Common myeloid progenitor, CD34-positive (primary cell): ENCODE measurements around the gene LSP1.

Experiments
- CTCF ChIA-PET: fragments of 350-600 bp; sonication (Branson Sonifier 250); formaldehyde crosslinking; loops from one replicate; lab custom pipeline; 2021; ENCODE audit warnings: antibody characterized with exemption; lab: Charles Lee
- POLR2A ChIA-PET: fragments of 350-600 bp; sonication (Branson Sonifier 250); formaldehyde crosslinking; loops from one replicate; lab custom pipeline; 2021; ENCODE audit warnings: antibody characterized with exemption; lab: Charles Lee
- DNase-seq, 3 donors: peaks; one replicate each; pipeline versions ENCODE4 v3.0.0 to v3.0.0-alpha.2; 2013
- H3K27ac ChIP-seq, 2 experiments: 1 replicate in 1 of 2; 2 replicates in 1 of 2; pipeline ENCODE4 v1.7.0; 2013; ENCODE audit warnings: inconsistent platforms in 2 of 2, low read length in 2 of 2, mild to moderate bottlenecking in 2 of 2, low read depth in 1 of 2, moderate library complexity in 1 of 2; ENCODE audit not compliant: severe bottlenecking in 2 of 2, insufficient read depth in 1 of 2, poor library complexity in 1 of 2
- H3K27me3 ChIP-seq, 5 experiments: replicated peaks in 2 of 5; 1 replicate in 3 of 5; 2 replicates in 2 of 5; pipeline versions ENCODE4 v1.6.1 to v1.7.0; 2013; ENCODE audit warnings: low read length in 4 of 5, mild to moderate bottlenecking in 2 of 5, moderate library complexity in 2 of 5, inconsistent platforms in 1 of 5; ENCODE audit not compliant: insufficient read depth in 5 of 5, control insufficient read depth in 4 of 5
- H3K36me3 ChIP-seq, 4 experiments: 1 replicate in 2 of 4; 2 replicates in 2 of 4; pipeline versions ENCODE4 v1.6.1 to v1.7.0; 2013; ENCODE audit warnings: low read length in 3 of 4, control low read depth in 1 of 4, mild to moderate bottlenecking in 1 of 4; ENCODE audit not compliant: control insufficient read depth in 4 of 4, insufficient read depth in 4 of 4
- H3K4me1 ChIP-seq, 4 experiments: 1 replicate in 3 of 4; 2 replicates in 1 of 4; pipeline versions ENCODE4 v1.6.1 to v1.7.1; 2013; ENCODE audit warnings: low read length in 3 of 4, mild to moderate bottlenecking in 3 of 4, control low read depth in 1 of 4, inconsistent platforms in 1 of 4, moderate library complexity in 1 of 4; ENCODE audit not compliant: control insufficient read depth in 4 of 4, insufficient read depth in 4 of 4; ENCODE audit errors: control extremely low read depth in 1 of 4
- H3K4me3 ChIP-seq, 7 experiments: 1 replicate in 4 of 7; 2 replicates in 3 of 7; pipeline versions ENCODE4 v1.5.1 to v1.7.0; 2013; ENCODE audit warnings: mild to moderate bottlenecking in 7 of 7, low read length in 6 of 7, moderate library complexity in 6 of 7, inconsistent platforms in 2 of 7, low read depth in 2 of 7, control low read depth in 1 of 7; ENCODE audit not compliant: insufficient read depth in 4 of 7, control insufficient read depth in 1 of 7; ENCODE audit errors: extremely low read depth in 1 of 7
- H3K9me3 ChIP-seq, 5 experiments: 1 replicate in 4 of 5; 2 replicates in 1 of 5; pipeline versions ENCODE4 v1.6.1 to v1.7.1; 2013; ENCODE audit warnings: low read length in 4 of 5, mild to moderate bottlenecking in 2 of 5, inconsistent platforms in 1 of 5, low read depth in 1 of 5, moderate library complexity in 1 of 5; ENCODE audit not compliant: control insufficient read depth in 4 of 5, insufficient read depth in 2 of 5; ENCODE audit errors: control extremely low read depth in 1 of 5
- WGBS: methylation state at CpG from one replicate; pipeline ENCODE4 v1.1.5; 2013; ENCODE audit not compliant: insufficient coverage; 5-methylcytosine and 5-hydroxymethylcytosine counted together

The LSP1 gene

DNA sequence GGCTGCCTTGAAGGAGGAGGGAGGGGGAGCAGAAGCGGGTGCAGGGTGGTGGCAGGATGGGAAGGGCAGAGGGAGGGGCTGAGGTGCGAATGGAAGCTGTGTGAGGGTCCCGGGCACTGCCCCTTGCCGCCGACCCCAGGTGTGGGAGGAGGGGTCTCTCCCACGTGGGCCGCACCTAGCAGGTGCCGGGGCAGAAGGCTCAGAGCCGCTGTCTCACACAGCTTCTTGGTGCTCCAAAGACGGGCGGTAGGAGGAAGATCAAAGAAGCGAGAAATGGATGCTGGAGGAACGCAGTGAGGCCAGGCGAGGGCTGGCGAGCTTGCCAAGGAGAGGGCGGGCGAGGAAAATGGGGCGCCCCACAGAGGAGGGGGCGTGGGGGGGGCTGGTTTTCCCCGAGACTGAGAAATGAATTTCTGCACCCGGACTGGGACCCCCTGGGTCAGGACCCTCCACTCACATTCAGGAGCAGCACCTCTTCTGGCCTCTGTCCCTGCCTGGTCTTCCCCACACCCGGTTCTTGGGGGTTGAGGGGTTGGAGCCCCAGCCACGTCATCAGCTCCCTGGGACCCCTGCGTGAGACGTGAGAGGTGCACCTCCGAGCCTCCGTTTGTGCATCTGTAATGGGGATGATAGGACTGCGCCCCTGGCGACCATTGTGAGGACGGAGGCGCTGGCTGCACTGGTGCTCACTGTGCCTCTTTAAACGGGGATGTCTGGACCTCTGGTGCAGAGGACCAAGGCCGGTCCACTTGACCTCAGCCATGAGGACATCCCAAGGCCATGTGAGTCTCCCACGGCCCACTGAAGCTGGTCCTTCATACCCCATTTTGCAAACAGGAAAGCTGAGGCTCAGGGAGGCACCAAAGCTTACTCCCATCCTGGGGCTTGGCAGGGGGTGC, 16.8 kb downstream of the LSP1 start:
- WGBS = 95% methylated on average over 31 of the region's 34 CpGs
- Histone ChIP-seq H3K9me3 (no peaks in the 10 kb centered on the region), H3K27ac (no peak overlapping the region), H3K27me3 (no peaks in the 10 kb centered on the region), H3K4me3 (no peak overlapping the region), H3K36me3 (peaks cover 0 to 11% (median 4%) of the 10 kb centered on the region in 4 experiments), H3K4me1 (peaks cover 0 to 12% (median 6%) of the 10 kb centered on the region in 4 experiments)
- ChIA-PET CTCF (interaction anchor here (0.6 to 0.8 kb wide), 2 partner anchors 19 to 289 kb away, joined by 3 read pairs; no protein-coding TSS in a partner anchor), POLR2A (interaction anchor here (0.7 kb wide), 1 partner anchor 123 kb away, joined by 3 read pairs; no protein-coding TSS in a partner anchor)
- no peak for DNase-seq

DNA sequence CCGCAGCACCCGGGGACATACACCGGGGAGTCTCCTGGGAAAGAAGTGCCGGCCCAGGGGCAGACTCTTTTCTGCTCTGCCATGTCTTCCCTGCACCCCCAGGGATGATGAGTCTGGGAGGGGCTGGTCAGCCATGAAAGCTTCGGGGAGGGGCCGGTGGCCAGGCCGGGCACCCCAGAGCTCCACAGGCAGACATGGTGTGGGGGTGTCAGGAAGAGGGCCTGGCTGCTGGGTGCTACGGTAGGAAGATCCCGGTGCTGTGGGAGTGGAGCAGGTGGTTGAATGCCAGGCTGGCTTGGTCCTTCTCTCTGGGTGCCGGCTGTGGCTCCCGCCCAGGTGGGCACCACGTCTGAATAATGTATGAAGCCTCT, 17.4 kb downstream of the LSP1 start:
- no peaks in the 10 kb centered on the region for H3K9me3 ChIP-seq
- no peaks in the 10 kb centered on the region for H3K27me3 ChIP-seq
- no peak for DNase-seq
- ChIA-PET POLR2A (no interaction called here), CTCF (interaction anchor here (0.6 kb wide), 1 partner anchor 288 kb away, joined by 3 read pairs; no protein-coding TSS in a partner anchor)
- H3K36me3 ChIP-seq = peaks cover 0 to 9% (median 3%) of the 10 kb centered on the region in 4 experiments
- WGBS = 89% methylated on average over 11 of the region's 12 CpGs
- H3K4me3 ChIP-seq = no peak overlapping the region
- H3K27ac ChIP-seq = no peak overlapping the region
- H3K4me1 ChIP-seq = peaks cover 0 to 7% (median 4%) of the 10 kb centered on the region in 4 experiments

DNA sequence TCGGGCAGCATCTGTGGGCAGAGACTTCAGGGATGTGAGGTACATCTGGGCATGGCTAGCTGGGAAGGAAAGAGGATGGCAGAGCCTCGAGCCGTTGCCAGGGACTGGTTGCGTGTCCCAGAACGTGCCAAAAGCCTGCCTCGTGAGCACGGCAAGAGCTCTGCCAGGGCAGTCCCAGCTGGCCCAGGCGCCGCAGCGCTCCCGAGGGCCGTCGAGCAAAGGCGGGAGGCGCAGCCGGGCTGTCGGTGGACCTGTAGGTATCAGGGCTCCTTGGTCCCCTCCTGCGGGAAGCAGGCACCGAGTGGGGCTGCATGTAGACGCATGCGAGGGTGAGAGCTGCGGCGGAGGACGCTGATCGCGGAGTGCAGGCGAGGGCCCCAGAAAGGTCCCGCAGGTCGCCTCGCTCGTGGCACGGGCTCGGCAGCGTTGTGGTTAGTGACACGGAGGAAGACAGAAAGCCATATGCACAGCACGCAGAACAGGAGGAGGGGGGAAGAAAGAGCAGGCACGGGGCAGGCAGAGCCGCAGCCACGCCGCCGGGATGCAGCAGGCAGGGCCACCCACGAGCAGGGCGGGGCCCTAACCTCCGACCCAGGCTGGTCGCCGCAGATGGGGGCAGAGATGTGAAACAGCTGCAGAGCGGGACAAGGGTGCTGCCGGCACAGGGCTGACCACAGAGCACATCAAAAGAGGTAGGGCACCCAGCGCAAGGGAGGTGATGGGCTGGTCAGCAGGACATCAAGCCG, 18.0 kb downstream of the LSP1 start:
- POLR2A ChIA-PET = no interaction called here
- Histone ChIP-seq H3K27ac (no peak overlapping the region), H3K4me3 (no peak overlapping the region), H3K36me3 (peaks cover 0 to 4% (median 2%) of the 10 kb centered on the region in 4 experiments), H3K4me1 (peaks cover 0 to 10% (median 7%) of the 10 kb centered on the region in 4 experiments), H3K9me3 (no peaks in the 10 kb centered on the region), H3K27me3 (no peaks in the 10 kb centered on the region)
- CTCF ChIA-PET = no interaction called here
- DNase-seq = peak in 1 of 3 donors; percentile 27
- WGBS = 93% methylated on average over 49 of the region's 50 CpGs

DNA sequence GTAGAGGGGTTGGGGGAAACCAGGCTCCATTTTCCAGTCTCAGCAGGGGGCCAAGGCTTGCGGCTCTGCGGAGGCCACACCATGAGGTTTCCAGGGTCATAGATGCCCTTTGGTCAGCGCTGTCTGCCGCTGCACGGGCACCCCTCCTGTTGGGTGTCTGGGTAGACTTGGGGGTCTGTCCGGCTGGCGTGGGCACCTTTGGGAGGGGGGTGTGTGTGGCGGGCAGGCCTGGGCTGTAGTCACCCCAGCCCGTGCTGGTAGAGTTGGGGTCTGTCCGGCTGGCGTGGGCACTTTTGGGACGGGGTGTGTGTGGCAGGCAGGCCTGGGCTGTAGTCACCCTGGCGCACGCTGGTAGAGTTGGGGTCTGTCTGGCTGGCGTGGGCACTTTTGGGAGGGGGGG, 18.6 kb downstream of the LSP1 start:
- POLR2A ChIA-PET = no interaction called here
- no peaks in the 10 kb centered on the region for H3K9me3 ChIP-seq
- no peaks in the 10 kb centered on the region for H3K27me3 ChIP-seq
- CTCF ChIA-PET = no interaction called here
- 100% methylated on average over 4 of the region's 15 CpGs for WGBS
- no peak for DNase-seq
- peaks cover 0 to 17% (median 13%) of the 10 kb centered on the region in 4 experiments for H3K4me1 ChIP-seq
- H3K36me3 ChIP-seq = peaks cover 0 to 4% (median 0%) of the 10 kb centered on the region in 4 experiments
- H3K4me3 ChIP-seq = no peak overlapping the region
- no peak overlapping the region for H3K27ac ChIP-seq

DNA sequence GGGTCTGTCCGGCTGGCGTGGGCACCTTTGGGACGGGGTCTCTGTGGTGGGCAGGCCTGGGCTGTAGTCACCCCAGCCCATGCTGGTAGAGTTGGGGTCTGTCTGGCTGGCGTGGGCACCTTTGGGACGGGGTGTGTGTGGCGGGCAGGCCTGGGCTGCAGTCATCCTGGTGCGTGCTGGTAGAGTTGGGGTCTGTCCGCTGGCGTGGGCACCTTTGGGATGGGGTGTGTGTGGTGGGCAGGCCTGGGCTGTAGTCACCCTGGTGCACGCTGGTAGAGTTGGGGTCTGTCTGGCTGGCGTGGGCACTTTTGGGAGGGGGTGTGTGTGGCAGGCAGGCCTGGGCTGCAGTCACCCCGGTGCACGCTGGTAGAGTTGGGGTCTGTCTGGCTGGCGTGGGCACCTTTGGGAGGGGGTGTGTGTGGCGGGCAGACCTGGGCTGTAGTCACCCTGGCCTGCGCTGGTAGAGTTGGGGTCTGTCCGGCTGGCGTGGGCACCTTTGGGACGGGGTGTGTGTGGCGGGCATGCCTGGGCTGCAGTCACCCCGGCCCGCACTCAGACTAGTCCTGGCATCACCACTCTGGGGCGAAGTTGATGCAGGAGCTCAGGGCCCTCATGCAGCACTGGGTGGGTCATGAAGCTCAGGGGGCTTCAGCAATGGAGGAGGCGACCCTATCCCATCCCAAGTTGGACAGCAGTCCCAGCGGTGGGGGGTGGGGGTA, 19.5 kb downstream of the LSP1 start:
- no peaks in the 10 kb centered on the region for H3K9me3 ChIP-seq
- DNase-seq = no peak
- H3K27me3 ChIP-seq = no peaks in the 10 kb centered on the region
- H3K4me1 ChIP-seq = peaks cover 0 to 24% (median 19%) of the 10 kb centered on the region in 4 experiments
- no peak overlapping the region for H3K4me3 ChIP-seq
- H3K36me3 ChIP-seq = no peaks in the 10 kb centered on the region
- POLR2A ChIA-PET = no interaction called here
- CTCF ChIA-PET = no interaction called here
- WGBS = 87% methylated on average over 18 of the region's 25 CpGs
- H3K27ac ChIP-seq = no peak overlapping the region

DNA sequence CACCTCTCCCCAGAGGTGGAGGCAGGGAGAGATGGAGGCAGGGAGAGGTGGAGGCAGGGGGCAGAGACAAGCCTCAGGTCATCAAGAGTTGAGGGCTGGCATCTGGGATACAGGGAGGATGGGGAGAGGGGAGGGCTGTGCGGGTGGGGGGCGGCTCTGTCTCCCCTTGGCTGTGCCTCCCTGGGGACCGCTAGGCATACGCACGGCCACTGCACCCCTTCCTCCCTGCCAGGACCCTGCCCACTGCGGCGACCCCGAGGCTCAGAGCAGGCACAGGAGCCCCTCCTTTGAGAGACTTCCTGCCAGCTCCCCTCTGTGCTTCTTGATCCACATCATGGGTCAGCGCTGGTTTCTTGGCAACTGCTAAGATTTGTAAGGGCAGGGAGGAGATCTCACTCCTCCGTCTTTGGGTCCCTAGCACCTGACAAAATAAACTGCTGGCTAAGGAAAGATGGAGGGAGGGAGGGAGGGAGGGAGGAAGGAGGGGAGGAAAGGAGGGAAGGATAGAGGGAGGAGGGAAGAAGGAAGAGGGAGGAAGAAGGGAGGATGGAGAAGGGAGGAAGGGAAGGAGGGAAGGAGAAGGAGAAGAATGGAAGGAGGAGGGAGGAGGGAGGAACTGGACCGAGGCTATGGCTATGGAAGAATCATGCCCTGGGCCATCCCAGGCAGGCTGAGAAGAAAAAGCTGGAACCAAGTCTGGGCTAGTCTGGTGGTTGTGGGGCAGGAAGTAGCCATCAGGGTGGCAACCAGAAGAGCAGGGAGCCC, 20.3 kb downstream of the LSP1 start:
- ChIA-PET POLR2A (no interaction called here), CTCF (no interaction called here)
- Histone ChIP-seq H3K36me3 (no peaks in the 10 kb centered on the region), H3K27ac (no peak overlapping the region), H3K9me3 (no peaks in the 10 kb centered on the region), H3K27me3 (no peaks in the 10 kb centered on the region), H3K4me1 (peaks cover 0 to 32% (median 24%) of the 10 kb centered on the region in 4 experiments), H3K4me3 (no peak overlapping the region)
- no peak for DNase-seq
- 58% methylated on average over 9 of the region's 11 CpGs for WGBS
